T-helper 2 cell (primary cell): Measurements from ENCODE around the gene KLF9.
A peak's percentile ranks its signal among the peaks of the same experiment; 100 is the strongest.

Experiments used
- DNase-seq, 5 experiments: peaks; one replicate each; pipeline versions ENCODE4 v3.0.0 to v3.0.0-alpha.2; 2012 to 2022

Gene KLF9

DNA sequence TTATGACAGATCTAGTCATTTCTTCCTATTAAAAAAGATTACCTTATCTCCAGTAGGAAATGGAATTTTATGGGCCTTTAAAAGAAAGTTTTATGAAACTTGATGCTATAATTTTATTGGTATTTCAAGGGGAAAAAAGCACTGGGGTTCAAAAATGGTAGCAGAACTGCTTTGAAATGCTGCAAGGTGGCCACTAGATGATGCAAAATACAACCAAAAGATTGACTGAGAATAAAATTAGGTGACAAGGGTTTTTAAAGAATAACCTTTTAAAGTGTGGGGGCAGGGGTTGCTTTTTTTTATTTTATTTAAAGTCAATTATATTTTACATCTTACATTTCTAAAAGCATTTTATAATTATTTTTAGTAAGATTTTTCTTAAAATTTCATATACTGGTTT is 61.7 kb downstream of the KLF9 start:
- peak in 1 of 5 experiments; percentile 24 for DNase-seq

- no peak for DNase-seq
These were observed 62.1 kb downstream of the KLF9 start for GRCh38 chr9:70352356-70352755.

- no peak for DNase-seq
These were observed 67.4 kb downstream of the KLF9 start for GRCh38 chr9:70347046-70347445.

DNA sequence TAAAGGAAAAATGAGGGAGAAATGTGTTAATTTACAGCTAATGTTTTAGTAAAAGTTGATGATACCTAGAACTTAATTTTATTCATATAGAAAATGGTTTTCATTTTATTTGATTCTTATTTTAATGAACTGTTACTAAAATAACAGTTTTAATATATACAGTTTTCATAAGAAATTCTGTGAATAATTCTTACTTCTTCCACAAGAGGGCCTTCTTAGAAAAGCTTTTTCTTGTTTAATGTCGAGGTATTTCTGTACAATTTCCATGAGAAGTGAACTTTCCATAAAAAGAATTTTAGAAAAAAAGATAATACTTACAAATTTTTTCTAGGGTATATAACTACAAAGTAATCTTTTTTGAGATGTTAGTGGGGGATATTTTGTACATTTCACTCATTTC is 73.9 kb downstream of the KLF9 start:
- DNase-seq: peak in 1 of 5 experiments; percentile 21
